Middle frontal gyrus (tissue), 1 donor: ENCODE measurements around the gene IFT25.
"Not testable (repeated sequence)": the region's sequence is repeated elsewhere in the genome, so short reads cannot be mapped to it uniquely, and the experiment has no call there.

Experiments
- DNase-seq: peaks from one replicate; pipeline ENCODE4 v3.0.0-alpha.2; 2015; ENCODE audit warnings: low spot score; ENCODE audit errors: extremely low spot score

IFT25 gene

GRCh38 chr1:53889304-53890298 lies 55.9 kb downstream of the IFT25 start, which contains the start of gene YIPF1:
Gene YIPF1 (minus strand): TSS chr1:53889797. CDS start chr1:53888937, 860 bp downstream.
- peak; percentile 87 for DNase-seq

GRCh38 chr1:53888681-53889080 lies 56.8 kb downstream of the IFT25 start:
- no peak for DNase-seq

- not testable (repeated sequence) for DNase-seq
Observed at GRCh38 chr1:53883600-53883999, 61.9 kb downstream of the IFT25 start.

- DNase-seq, result not testable (repeated sequence)
Observed at GRCh38 chr1:53881853-53882252, 63.6 kb downstream of the IFT25 start.

GRCh38 chr1:53878492-53879105 lies 66.9 kb downstream of the IFT25 start:
- no peak for DNase-seq

- not testable (repeated sequence) for DNase-seq
Observed at GRCh38 chr1:53875150-53875549, 70.3 kb downstream of the IFT25 start.

- no peak for DNase-seq
Observed at GRCh38 chr1:53871773-53872484, 73.6 kb downstream of the IFT25 start.
